Left kidney (tissue), 8 donors: ENCODE results near the gene ANKRD37. TPM values are rescaled to one million over a fixed set of nuclear protein-coding genes. Genes with fewer than 3 reads are reported as not detected.
"Not testable (repeated sequence)": the region's sequence is repeated elsewhere in the genome, so short reads cannot be mapped to it uniquely, and the experiment has no call there.

Source experiments
- DNase-seq: peaks from one replicate; pipeline ENCODE4 v3.0.0-alpha.2; 2013
- long read RNA-seq, 8 donors: transcript quantifications; one replicate each; lab custom pipeline, GENCODE V29; 2026
- polyA plus RNA-seq: library from polyadenylated mRNA; unstranded; fragments of 120-200 nt; gene quantifications from one replicate; pipeline ENCODE4 v1.2.1, GENCODE V29; 2013; ENCODE audit not compliant: insufficient read length

The ANKRD37 gene, protein sequence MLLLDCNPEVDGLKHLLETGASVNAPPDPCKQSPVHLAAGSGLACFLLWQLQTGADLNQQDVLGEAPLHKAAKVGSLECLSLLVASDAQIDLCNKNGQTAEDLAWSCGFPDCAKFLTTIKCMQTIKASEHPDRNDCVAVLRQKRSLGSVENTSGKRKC
- 10.5 TPM for polyA plus RNA-seq
- long read RNA-seq, donor 1, transcript ANKRD37-201 (5 exons, 1,141 nt) = major isoform, 6 of 13 reads
- long read RNA-seq, donor 1, partial matches to known transcripts = 6 of 13 reads
- long read RNA-seq, donor 1, other reads (novel, unspliced or antisense) = 0 of 13 reads
- long read RNA-seq, donor 2, partial matches to known transcripts = 5 of 11 reads
- long read RNA-seq, donor 2, other reads (novel, unspliced or antisense) = 0 of 11 reads
- long read RNA-seq, donor 3 = 0 reads
- long read RNA-seq, donor 4, partial matches to known transcripts = 0 of 1 reads
- long read RNA-seq, donor 4, other reads (novel, unspliced or antisense) = 0 of 1 reads
- long read RNA-seq, donor 5, transcript ANKRD37-201 (5 exons, 1,141 nt) = major isoform, 8 of 23 reads
- long read RNA-seq, donor 5, partial matches to known transcripts = 14 of 23 reads
- long read RNA-seq, donor 5, other reads (novel, unspliced or antisense) = 0 of 23 reads
- long read RNA-seq, donor 6, partial matches to known transcripts = 110 of 131 reads
- long read RNA-seq, donor 6, other reads (novel, unspliced or antisense) = 15 of 131 reads
- long read RNA-seq, donor 7, transcript ANKRD37-201 (5 exons, 1,141 nt) = major isoform, 13 of 116 reads
- long read RNA-seq, donor 7, partial matches to known transcripts = 80 of 116 reads
- long read RNA-seq, donor 7, other reads (novel, unspliced or antisense) = 19 of 116 reads
- long read RNA-seq, donor 8, partial matches to known transcripts = 22 of 37 reads
- long read RNA-seq, donor 8, other reads (novel, unspliced or antisense) = 12 of 37 reads

DNA sequence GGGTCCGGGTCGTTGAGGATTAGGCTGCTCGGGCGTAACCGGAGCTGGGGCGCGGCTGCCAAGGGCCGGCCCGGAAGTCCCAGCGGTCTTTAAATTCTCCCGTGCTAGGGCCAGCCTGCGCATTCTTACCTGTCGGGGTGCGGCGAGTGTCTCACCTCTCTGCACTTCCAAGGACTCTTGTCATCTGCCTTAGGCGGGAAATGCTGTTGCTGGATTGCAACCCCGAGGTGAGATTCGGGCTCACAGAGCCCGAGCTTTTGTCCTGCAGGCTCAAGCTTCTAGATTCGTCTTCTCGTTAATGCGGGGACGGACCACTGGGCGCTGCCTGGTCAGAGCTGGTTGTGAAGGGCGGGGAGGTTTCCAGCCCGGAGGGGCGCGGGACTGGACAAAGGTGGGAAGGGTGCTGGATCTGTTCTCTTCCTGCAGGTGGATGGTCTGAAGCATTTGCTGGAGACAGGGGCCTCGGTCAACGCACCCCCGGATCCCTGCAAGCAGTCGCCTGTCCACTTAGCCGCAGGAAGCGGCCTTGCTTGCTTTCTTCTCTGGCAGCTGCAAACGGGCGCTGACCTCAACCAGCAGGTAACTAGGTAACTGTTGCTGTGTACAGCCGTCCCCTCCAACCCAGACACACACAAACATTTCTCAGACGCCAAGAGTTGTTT lies at the start of gene ANKRD37:
TSS of gene ANKRD37 (plus strand) at position 118 of the 662 bp plus-strand sequence. CDS start at position 201, 83 bp downstream.
- peak; percentile 72 for DNase-seq

DNA sequence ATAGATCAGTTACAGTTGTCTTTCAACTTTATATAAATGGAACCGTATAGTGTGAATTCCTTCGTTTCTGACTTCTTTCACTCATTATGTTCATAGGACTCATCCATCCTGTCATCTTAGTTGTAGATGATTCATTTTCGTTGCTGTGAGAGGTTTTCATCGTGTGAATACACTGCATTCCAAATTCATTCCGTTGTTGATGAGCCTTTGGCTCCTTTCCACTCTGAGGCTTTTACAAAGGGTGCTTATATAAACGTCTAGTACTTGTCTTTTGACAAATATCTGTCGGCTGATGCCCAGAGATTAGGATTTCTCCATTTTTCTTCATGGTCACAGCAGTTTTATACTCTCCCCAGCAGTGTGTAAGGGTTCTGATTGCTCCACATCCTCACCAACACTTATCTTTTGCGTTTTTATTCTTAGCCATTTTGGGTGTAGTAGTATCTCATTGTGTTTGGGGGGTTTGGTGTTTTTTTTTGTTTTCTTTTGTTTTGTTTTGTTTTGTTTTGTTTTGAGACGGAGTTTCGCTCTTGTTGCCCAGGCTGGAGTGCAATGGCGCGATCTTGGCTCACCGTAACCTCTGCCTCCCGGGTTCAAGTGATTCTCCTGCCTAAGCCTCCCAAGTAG lies 49.6 kb upstream of the ANKRD37 start:
- DNase-seq = no peak

DNA sequence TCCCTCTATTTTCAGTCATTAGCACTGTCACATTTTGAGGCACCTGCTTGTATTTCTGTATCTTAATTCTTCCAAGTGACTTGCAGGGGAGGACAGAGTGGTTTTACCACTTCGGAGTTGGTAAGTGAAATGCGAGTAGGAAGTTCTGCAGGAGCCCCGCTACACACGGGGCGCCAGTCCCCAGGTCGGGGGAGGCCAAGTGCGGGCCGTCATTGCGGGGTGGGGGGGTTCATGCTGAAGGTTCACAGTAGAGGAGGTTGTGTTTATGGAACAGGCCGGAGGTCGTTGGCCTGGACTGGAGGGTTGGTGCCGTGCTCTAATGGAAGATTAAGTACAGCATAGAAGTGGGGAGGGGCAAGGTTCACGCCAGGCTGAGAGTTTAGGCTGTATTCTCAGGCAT lies 45.0 kb upstream of the ANKRD37 start:
- DNase-seq = no peak

DNA sequence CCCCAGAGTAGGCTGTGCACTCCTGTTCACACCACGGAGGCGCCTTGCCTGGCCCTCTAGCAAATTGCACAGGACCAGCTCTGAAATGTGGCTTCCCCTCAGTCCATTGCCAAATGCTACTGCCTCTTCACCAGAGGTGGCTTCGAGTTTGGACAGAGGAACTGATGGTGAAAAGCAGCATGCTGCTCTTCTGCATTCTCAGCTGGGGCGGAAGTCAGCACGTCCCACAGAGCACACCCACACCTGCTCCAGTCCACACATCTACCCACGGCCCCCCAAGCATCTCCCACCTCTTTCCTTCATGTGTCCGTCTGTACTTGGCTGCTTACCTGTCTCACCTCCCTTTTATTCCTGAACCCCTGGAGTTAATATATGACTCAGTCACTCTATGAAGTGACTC lies 44.4 kb upstream of the ANKRD37 start:
- DNase-seq = no peak

DNA sequence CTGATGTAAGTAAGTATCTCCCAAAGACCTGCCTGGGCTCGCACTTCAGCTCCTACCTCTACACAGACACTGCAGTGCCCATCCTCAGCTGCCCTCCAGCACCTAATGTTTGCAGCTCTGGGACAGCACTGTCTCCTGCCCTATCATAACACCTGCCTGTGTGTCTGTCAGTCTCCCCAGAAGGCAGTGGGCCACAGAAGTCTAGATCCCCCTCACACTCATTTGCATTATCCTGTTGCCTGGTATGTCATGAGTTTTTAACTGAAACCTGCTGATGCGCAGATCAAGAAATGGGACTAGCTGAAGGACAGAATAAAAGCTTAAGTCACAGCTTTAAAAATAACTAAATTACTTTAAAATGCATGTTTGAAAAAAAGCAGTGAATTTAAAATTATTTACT lies 43.9 kb upstream of the ANKRD37 start:
- DNase-seq = no peak

DNA sequence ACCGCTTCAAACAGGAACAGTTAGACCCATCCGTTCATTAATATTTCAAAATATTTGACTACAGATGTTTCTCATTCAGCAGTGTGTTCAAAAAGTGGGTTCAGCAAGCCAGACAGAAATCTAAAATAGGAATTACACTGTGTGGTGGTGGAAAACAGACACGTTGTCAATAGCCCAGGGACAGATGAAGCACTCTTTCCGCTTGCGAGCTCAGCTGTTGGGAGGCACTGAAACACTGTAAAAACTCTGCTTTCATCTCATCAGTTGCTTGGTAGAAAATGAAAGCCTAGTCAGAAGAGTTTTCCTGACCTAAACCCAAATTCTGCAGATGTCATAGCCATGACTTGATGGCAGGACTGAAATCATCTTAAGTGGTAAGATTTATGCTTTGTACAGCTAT lies 39.4 kb upstream of the ANKRD37 start:
- no peak for DNase-seq

DNA sequence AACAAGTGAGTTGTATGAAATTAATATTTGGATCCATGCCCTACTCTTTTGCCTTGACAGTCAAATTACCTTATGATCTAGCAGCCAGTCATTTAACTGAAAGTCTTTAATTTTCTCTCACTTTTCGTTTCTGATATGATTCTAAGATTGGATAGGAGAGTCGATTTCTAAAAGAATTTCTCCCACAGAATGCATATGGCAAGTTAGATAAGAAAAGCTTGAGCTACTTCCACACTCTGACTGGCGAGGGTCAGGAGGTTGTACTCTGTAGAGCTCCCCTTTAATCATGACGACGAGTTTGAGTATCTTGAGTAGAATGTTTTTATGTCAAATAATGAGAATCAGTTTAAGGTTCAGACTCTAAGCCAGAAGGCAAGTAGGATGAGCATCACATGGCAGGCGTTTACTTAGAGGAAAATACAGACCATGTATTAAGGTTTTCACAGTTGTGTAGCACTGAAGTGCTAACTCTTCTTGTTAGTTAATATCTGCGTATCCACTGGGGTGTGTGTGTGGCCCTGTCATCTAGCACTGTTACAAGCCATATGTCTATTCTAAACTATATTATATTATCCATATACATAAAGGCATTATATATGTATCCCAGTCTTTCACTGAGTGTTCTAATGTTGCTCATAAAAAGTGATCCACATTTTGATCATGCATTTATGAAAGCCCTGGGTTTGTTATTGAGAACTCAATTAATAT lies 38.8 kb upstream of the ANKRD37 start:
- no peak for DNase-seq

DNA sequence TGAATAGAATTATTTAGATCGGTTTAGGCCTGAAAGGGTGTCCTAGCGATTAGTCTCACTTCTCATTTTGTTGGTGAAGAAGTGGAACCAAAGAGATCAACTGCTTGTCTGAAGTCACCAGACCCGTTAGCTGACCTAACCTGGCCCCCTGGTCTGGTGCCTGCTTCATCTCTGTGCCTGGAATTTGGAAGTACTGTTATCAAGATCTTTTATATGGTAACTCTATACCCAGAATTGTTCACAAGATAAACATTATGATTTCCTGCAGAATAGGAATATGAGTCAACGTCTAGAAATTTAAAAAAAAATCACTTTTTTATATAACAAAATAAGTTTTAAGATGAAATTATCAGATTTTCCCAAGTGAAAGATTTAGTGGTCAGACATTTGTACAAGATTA lies 38.1 kb upstream of the ANKRD37 start:
- DNase-seq = no peak

DNA sequence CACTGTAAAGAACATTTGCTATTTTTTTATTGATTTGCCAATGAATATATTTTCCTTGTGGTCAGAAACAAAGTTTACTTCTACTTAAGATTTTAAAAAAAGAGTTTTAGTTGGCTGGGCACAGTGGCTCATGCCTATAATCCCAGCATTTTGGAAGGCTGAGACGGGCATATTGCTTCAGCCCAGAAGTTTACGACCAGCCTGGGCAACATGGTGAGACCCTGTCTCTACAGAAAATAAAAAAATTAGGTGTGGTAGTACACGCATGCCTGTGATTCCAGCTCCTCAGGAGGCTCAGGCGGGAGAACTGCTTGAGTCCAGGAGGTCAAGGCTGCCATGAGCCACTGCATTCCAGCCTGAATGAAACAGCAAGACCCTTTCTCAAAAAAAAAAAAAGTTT lies 37.7 kb upstream of the ANKRD37 start:
- no peak for DNase-seq

DNA sequence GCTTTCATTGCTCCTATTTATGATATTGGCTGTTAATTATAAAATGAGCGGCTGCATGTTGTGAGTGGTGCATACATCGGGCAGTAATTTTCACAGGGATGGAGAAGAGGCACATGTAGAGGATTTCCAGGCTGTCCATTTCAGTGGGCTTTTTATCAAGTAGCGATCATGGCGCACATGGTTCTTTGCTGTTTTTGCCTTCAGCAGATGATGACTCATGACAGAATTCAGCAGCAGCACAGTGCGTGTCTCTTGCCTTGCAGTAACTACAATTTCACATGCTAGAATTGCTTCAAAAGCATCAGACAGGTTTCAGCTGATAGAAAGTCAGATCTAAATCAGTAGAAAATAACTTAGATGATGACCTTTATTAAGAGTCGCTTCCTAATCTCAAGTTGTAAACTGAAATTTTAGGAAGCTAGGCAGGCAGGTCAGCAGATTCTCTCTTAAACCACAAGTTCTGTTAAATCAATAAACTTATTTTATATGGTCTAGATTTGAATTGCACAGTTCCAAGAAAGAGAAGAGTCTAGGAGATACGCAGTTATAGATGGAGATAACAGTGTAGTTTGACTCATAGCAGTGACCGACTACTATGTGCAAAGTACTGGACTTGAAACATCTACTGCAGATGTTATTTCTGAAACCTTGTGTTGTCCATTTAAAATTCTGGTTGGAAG lies 36.7 kb upstream of the ANKRD37 start:
- DNase-seq = no peak

DNA sequence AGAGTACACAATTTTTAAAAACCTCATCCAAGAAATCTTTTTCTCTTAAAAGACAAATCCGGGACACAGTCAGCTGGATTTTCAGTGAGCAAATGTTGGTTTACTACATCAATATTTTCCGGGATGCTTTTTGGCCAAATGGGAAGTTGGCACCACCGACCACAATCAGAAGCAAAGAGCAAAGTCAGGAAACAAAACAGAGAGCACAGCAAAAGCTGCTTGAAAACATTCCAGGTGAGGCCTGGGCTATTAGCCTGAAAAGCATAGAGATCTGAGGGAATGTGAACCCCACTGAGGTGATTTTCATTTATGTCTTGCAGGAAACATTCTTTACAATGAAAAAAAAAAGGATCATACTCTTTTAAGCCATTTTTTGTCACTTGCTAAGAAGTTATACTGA lies 34.8 kb upstream of the ANKRD37 start:
- DNase-seq = no peak

DNA sequence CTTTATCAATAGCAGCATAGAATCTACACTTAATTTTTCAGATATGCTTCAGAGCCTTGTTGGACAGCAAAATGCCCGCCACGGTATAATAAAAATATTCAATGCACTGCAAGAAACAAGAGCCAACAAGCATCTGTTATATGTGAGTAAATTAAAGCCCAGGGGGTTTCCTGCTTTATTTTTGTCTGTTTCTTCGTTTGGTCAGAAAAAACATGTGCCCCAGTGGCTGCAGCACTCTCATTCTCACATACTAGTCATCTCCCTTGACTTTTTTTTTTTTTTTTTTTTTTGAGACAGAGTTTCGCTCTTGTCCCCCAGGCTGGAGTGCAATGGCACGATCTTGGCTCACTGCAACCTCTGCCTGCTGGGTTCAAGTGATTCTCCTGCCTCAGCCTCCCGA lies 34.1 kb upstream of the ANKRD37 start:
- not testable (repeated sequence) for DNase-seq

DNA sequence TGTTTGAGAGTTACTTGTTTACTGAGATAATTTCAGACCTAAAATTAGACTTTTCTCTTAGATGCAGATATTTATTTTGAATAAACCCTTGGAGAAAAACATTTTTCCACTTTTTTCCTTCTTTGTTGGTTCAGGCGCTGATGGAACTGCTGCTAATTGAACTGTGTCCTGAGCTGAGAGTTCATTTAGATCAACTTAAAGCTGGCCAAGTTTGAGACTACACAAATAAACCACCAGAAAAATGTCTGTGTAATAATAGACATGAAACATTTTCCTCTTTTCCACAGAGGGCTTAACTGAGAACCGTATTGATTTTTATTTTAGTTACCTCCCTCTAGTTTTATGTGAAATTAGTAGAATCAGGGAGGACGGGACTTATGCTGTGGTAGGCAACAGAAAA lies 33.4 kb upstream of the ANKRD37 start:
- DNase-seq = no peak

DNA sequence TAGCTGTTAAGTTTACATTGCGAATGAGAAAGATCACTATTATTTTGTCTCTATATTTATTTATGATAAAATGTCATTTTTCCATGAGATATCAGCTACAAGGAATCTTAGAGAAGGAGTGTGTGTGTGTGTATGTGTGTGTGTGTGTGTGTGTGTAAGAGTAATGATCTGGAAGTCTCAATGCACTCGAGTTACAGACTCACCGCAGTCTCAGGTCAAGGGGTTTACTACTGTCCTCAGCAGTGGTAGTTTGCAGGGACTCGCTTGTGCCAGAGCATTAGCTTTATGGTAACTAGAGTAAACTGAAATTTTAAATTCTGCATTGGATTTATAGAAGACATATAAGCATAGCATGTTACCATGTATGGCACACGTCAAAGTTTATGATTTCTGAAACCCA lies 31.8 kb upstream of the ANKRD37 start:
- peak; percentile 53 for DNase-seq

DNA sequence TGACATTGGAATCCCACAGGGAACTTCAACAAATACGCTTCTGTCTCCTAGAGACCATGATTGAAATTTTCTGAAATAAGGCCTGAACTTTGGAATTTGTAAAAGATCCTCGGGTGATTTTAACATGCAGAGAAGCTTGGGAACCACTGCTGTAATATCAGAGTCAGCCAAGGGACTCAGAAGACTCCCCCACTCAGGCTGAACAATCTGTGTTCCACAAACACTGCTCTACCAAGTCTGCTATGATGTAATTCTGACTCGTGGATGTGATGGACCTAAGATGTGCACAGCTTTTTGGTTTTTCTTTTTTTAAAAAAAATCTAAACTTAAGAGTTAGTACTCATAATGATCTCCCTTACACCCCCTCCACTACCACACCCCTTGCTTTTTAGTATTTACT lies 26.9 kb upstream of the ANKRD37 start:
- no peak for DNase-seq

DNA sequence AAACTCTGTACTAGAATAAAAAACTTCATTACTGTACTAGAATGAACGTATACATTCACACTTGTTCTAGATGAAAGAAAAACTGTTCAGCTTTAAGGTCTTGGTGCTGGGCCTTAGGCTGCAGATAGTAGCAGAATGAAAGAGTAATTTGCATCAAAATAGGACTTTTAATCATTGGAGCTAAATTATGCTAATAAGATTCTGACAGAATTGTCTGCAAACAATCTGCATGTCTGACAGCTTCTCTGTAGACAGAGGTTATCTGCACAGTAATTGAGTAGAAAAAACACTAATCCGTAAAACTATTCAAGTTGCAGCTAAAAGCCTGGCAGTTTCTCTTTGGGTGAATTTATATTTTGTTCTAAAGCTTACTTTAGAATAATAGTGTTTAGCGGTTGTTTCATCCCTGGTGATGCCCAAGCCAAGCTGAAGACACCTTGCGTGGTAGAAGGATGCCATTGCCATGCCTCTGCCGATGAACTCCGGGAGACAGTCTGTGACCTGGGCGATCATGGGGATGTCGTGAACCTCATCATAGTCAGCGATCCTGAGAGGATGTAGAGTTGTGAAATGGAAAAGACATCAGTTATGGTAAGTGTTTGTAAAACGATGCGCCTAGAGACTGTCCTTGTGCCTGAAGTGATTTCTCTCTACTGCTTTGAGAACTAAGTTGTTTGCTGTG lies 26.2 kb upstream of the ANKRD37 start:
- no peak for DNase-seq

DNA sequence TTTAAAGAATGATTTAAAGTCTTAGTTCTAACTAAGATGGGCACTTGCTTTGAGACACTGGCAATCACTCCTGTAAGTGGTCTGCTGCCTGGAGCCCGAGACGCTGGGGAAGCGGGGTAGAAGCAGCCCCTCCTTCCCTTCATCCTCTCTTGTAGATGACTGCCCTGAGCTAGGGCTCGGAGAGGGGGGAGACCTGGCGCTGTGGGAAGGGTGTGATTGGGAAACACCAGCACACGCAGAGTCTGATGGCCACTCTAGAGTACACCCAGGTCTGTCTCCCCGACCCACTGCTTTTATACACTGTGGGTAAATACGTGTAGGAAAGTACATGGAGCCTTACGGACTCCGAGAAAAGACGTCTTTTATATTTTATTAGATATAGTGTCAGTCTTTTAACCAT lies 24.9 kb upstream of the ANKRD37 start:
- DNase-seq = no peak

DNA sequence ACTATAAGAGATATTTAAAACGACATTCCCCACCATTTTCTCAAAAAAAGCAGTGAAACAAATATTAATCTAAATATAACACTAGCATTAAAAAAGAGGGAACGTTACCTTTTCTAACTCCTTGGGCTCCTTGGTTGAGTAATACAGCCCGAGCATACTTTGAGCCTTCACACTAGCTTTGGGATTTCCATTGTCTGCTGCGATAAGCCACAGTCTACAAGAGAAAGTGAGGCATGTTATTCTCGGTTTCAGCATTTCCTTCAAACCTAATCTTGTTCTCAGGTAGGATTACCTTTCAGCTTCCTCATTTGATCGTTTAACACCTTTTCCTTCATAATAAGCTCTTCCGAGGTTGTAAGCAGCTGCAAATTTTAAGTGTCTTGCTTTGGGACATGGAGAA lies 22.6 kb upstream of the ANKRD37 start:
- no peak for DNase-seq

DNA sequence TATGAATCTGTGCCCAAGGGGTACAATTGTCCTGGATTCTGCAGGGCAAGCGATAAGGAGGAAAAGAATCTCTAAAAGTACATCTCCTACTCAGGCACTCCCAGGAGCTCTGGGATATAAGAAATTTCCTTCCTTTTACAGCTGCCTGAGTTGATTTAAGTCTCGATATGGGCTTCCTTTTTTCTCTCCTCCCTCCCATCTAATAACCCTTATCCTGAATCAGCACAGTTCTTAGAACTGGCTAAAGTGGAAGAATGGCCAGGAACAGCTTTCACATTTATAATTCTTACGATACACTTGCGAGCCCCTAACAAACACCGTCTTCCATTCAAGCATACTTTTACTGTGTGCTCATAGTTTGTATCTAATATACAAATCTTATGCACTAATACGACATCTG lies 22.1 kb upstream of the ANKRD37 start:
- DNase-seq = no peak

DNA sequence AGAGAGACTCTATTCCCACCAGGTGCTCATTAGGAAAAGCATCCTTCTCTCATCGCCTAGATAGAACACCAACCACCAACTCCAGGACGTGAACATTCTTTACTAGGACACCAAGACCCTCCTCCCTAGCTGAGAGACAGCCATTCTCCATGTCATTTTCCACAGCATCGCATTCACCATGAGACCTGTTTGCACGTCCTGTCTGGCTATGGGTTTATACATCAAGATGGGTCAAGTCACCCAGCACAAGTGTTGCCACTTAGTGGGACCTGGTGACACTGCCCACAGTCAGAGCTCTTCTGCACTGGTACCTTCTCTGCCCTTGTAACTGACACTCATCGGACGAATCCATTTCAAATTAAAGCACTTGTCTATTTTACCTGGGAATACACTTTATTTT lies 18.4 kb upstream of the ANKRD37 start:
- no peak for DNase-seq
